IMR-90 (cell line): Measurements from ENCODE around the gene PNPLA2. TPM values are rescaled to one million over a fixed set of nuclear protein-coding genes. Genes with fewer than 3 reads are reported as not detected.

ENCODE experiments used
- ATAC-seq: fragments of 200-7000 bp; cut with Tn5 transposase; 2 replicates; pipeline ENCODE4 v1.9.1; 2020; ENCODE audit warnings: low read depth, mild to moderate bottlenecking, moderate library complexity
- BruUV-seq: library from RNA; stranded (reverse); fragments of 400-500 nt; replicated peaks from 2 replicates; lab custom pipeline; 2021; lab: Mats Ljungman, UMichigan
- CTCF ChIA-PET: fragments of 300-600 bp; formaldehyde crosslinking; extraction: SDS; loops from one replicate; lab custom pipeline; 2021; ENCODE audit warnings: antibody characterized with exemption; lab: Yijun Ruan, JAX
- POLR2A ChIA-PET: fragments of 300-600 bp; sonication (Branson Sonifier 250); formaldehyde crosslinking; loops from one replicate; lab custom pipeline; 2022; ENCODE audit warnings: antibody characterized with exemption; ENCODE audit not compliant: unreplicated experiment; lab: Charles Lee
- DNase-seq: peaks from one replicate; pipeline ENCODE4 v3.0.0; 2013
- H2AFZ ChIP-seq: replicated peaks from 2 replicates; pipeline ENCODE3; 2013; ENCODE audit warnings: low read length, mild to moderate bottlenecking; ENCODE audit not compliant: poor library complexity
- H2AK5ac ChIP-seq: 2 replicates; pipeline ENCODE4 v1.6.1; 2013; ENCODE audit warnings: low read depth, low read length, inconsistent platforms
- H2AK9ac ChIP-seq: replicated peaks from 2 replicates; pipeline ENCODE3; 2013; ENCODE audit warnings: mild to moderate bottlenecking, low read depth, low read length, moderate library complexity; ENCODE audit not compliant: poor library complexity
- H2BK120ac ChIP-seq: 2 replicates; pipeline ENCODE4 v1.6.1; 2013; ENCODE audit warnings: low read depth, low read length, inconsistent platforms
- H2BK15ac ChIP-seq: 3 replicates; pipeline ENCODE4 v1.6.1; 2013; ENCODE audit warnings: low read depth, low read length, inconsistent platforms
- H2BK20ac ChIP-seq: 2 replicates; pipeline ENCODE4 v1.6.1; 2013; ENCODE audit warnings: low read depth, mild to moderate bottlenecking, inconsistent platforms, low read length, moderate library complexity
- H2BK5ac ChIP-seq: 2 replicates; pipeline ENCODE4 v1.6.1; 2013; ENCODE audit warnings: mild to moderate bottlenecking, low read depth, low read length, inconsistent platforms; ENCODE audit not compliant: poor library complexity, severe bottlenecking
- H3K14ac ChIP-seq: replicated peaks from 2 replicates; pipeline ENCODE4 v1.6.1; 2013; ENCODE audit warnings: low read depth, low read length, inconsistent platforms
- H3K18ac ChIP-seq: 2 replicates; pipeline ENCODE4 v1.6.1; 2013; ENCODE audit warnings: low read depth, low read length, control low read depth
- H3K23ac ChIP-seq: 2 replicates; pipeline ENCODE4 v1.6.1; 2013; ENCODE audit warnings: low read depth, low read length, inconsistent platforms
- H3K27ac ChIP-seq: 2 replicates; pipeline ENCODE4 v1.5.1; 2013; ENCODE audit warnings: mild to moderate bottlenecking, control low read depth, low read length; ENCODE audit not compliant: insufficient read depth
- H3K27me3 ChIP-seq: 2 replicates; pipeline ENCODE4 v1.6.1; 2013; ENCODE audit warnings: low read length; ENCODE audit not compliant: control insufficient read depth, insufficient read depth
- H3K36me3 ChIP-seq: 2 replicates; pipeline ENCODE4 v1.6.1; 2013; ENCODE audit warnings: low read length, mixed read lengths; ENCODE audit not compliant: control insufficient read depth, insufficient read depth
- H3K4ac ChIP-seq: 2 replicates; pipeline ENCODE4 v1.6.1; 2013; ENCODE audit warnings: low read depth, low read length, inconsistent platforms
- H3K4me1 ChIP-seq: 2 replicates; pipeline ENCODE4 v1.6.1; 2013; ENCODE audit warnings: low read length, mixed read lengths; ENCODE audit not compliant: control insufficient read depth, insufficient read depth
- H3K4me2 ChIP-seq: 2 replicates; pipeline ENCODE4 v1.6.1; 2013; ENCODE audit warnings: low read depth, mild to moderate bottlenecking, control low read depth, low read length, moderate library complexity
- H3K4me3 ChIP-seq: 2 replicates; pipeline ENCODE4 v1.5.1; 2013; ENCODE audit warnings: low read depth, mild to moderate bottlenecking, control low read depth, low read length, moderate library complexity; ENCODE audit not compliant: insufficient read depth
- H3K56ac ChIP-seq: 2 replicates; pipeline ENCODE4 v1.6.1; 2013; ENCODE audit warnings: low read length, inconsistent platforms; ENCODE audit not compliant: insufficient read depth; ENCODE audit errors: extremely low read depth
- H3K79me1 ChIP-seq, 2 experiments: 2 replicates each; pipeline ENCODE4 v1.6.1; 2013; ENCODE audit warnings: low read length in 2 of 2, inconsistent platforms in 1 of 2, low read depth in 1 of 2
- H3K9ac ChIP-seq: 2 replicates; pipeline ENCODE4 v1.6.1; 2013; ENCODE audit warnings: low read depth, low read length, control low read depth
- H3K9me1 ChIP-seq: 2 replicates; pipeline ENCODE4 v1.6.1; 2013; ENCODE audit warnings: low read length, inconsistent platforms; ENCODE audit not compliant: insufficient read depth
- H3K9me3 ChIP-seq: 2 replicates; pipeline ENCODE4 v1.6.1; 2013; ENCODE audit warnings: low read length; ENCODE audit not compliant: control insufficient read depth, insufficient read depth
- H4K20me1 ChIP-seq: 2 replicates; pipeline ENCODE4 v1.6.1; 2013; ENCODE audit warnings: low read length, inconsistent platforms; ENCODE audit not compliant: insufficient read depth
- H4K5ac ChIP-seq: 2 replicates; pipeline ENCODE4 v1.6.1; 2013; ENCODE audit warnings: mild to moderate bottlenecking, low read depth, low read length, control low read depth
- H4K8ac ChIP-seq, 2 experiments: 2 replicates each; pipeline ENCODE4 v1.6.1; 2013; ENCODE audit warnings: low read depth in 2 of 2, low read length in 2 of 2, control low read depth in 1 of 2, inconsistent platforms in 1 of 2
- H4K91ac ChIP-seq: 2 replicates; pipeline ENCODE4 v1.6.1; 2013; ENCODE audit warnings: low read depth, low read length, inconsistent platforms; ENCODE audit not compliant: insufficient read depth
- BHLHE40 ChIP-seq: fragments of 150-350 bp; IDR thresholded peaks from 2 replicates; pipeline ENCODE4 v1.6.1; 2016; ENCODE audit warnings: mild to moderate bottlenecking, low read depth, low read length
- CEBPB ChIP-seq: IDR thresholded peaks from 2 replicates; pipeline ENCODE4 v1.6.1; 2012; ENCODE audit warnings: low read depth, low read length, improper control_type of control experiment
- CHD1 ChIP-seq: IDR thresholded peaks from 2 replicates; pipeline ENCODE4 v1.6.1; 2012; ENCODE audit warnings: low read depth, low read length, improper control_type of control experiment
- MAZ ChIP-seq: IDR thresholded peaks from 2 replicates; pipeline ENCODE4 v1.6.1; 2012; ENCODE audit warnings: low read depth, mild to moderate bottlenecking, low read length, improper control_type of control experiment, moderate library complexity, borderline replicate concordance
- MXI1 ChIP-seq: IDR thresholded peaks from 2 replicates; pipeline ENCODE4 v1.6.1; 2012; ENCODE audit warnings: low read depth, mild to moderate bottlenecking, low read length, moderate library complexity, borderline replicate concordance
- NFE2L2 ChIP-seq: fragments of 150-350 bp; IDR thresholded peaks from 2 replicates; pipeline ENCODE4 v1.6.1; 2016; ENCODE audit warnings: low read depth, mild to moderate bottlenecking, low read length
- POLR2A ChIP-seq: IDR thresholded peaks from 2 replicates; pipeline ENCODE4 v1.6.1; 2012; ENCODE audit warnings: mild to moderate bottlenecking, low read depth, low read length
- RCOR1 ChIP-seq: IDR thresholded peaks from 2 replicates; pipeline ENCODE4 v1.6.1; 2012; ENCODE audit warnings: mild to moderate bottlenecking, low read length, improper control_type of control experiment; ENCODE audit not compliant: insufficient replicate concordance
- RFX5 ChIP-seq: IDR thresholded peaks from 2 replicates; pipeline ENCODE4 v1.8.0; 2012; ENCODE audit warnings: low read depth, mild to moderate bottlenecking, low read length, moderate library complexity
- SMC3 ChIP-seq: fragments of 150-350 bp; IDR thresholded peaks from 2 replicates; pipeline ENCODE4 v1.6.1; 2016; ENCODE audit warnings: low read depth, mild to moderate bottlenecking, antibody characterized with exemption, low read length, moderate library complexity
- WGBS, 2 experiments: methylation state at CpG; one replicate each; pipeline versions ENCODE4 v1.1.5 to v1.1.7; 2013; ENCODE audit warnings: missing lambda C conversion rate in 2 of 2; ENCODE audit not compliant: insufficient read length in 1 of 2; ENCODE audit errors: extremely low coverage in 2 of 2; 5-methylcytosine and 5-hydroxymethylcytosine counted together
- dilution Hi-C: fragments of 300-500 bp; cut with HindIII; formaldehyde crosslinking; loops from one replicate; pipeline ENCODE4 v1.14.3; 2018; ENCODE audit warnings: low sequenced_read_pairs; ENCODE audit not compliant: unreplicated experiment
- in situ Hi-C: fragments of 300-500 bp; cut with MboI; formaldehyde crosslinking; loops from 3 replicates; pipeline ENCODE4 v1.14.3; 2019; ENCODE audit warnings: low sequenced_read_pairs, inconsistent platforms, mixed read lengths
- intact Hi-C: fragments of 100-400 bp; cut with micrococcal nuclease; formaldehyde crosslinking; loops from 2 replicates; pipeline ENCODE4 v1.10.0; 2022
- polyA plus RNA-seq, 3 experiments: library from polyadenylated mRNA; depleted of rRNA; stranded (reverse); fragments of >200 nt; gene quantifications; 2 replicates each; pipeline ENCODE4 v1.2.3, GENCODE V29; 2012; ENCODE audit warnings: low replicate concordance in 1 of 3
- total RNA-seq: library from RNA; depleted of rRNA; stranded (reverse); fragments of >200 nt; gene quantifications from 2 replicates; pipeline ENCODE4 v1.2.3, GENCODE V29; 2012
- TF ChIP-seq, protein P1 (sequence below): conservative IDR thresholded peaks from 2 replicates; pipeline ENCODE4 v1.5.1; 2012; ENCODE audit warnings: mild to moderate bottlenecking, low read depth, low read length, improper control_type of control experiment

Gene PNPLA2
- total and polyA plus RNA-seq, 2 of the 4 experiments (the other 2 are of a cell fraction) = 7.0 to 94.3 TPM

DNA sequence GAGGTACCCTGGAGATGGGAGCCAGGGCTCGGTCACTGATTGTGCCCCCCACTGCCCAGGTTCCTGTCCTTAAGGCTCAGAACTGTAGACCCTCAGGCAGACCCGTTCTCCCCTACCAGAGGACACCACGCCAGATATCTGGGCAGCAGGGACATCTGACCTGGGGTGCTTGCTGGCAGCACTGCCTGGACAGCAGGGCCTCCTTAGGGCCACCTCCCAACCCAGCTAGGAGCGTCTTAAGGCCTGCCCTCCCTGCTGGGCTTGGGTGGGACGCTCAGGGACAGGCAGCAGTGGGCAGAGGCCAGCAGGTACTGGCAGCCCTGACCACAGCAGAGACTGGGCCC, 20.5 kb downstream of the PNPLA2 start:
- no peak overlapping the region for H3K56ac ChIP-seq
- no peak for ATAC-seq

More for the DNA sequence above, 20.5 kb downstream of the PNPLA2 start:
- no peak for DNase-seq
- no peak overlapping the region for H3K4ac ChIP-seq
- no peak overlapping the region for H2AFZ ChIP-seq
- H3K27me3 ChIP-seq = no peaks in the 10 kb centered on the region
- dilution Hi-C loops = no loop called here
- H2BK120ac ChIP-seq = no peak overlapping the region
- peaks cover 26% of the 10 kb centered on the region for H3K4me1 ChIP-seq
- in situ Hi-C loops = no loop called here
- H3K27ac ChIP-seq = no peak overlapping the region
- H3K9me1 ChIP-seq = peaks cover 23% of the 10 kb centered on the region
- H4K20me1 ChIP-seq = peaks cover 79% of the 10 kb centered on the region
- H2BK5ac ChIP-seq = no peak overlapping the region
- no TSS peak for BruUV-seq
- no peak overlapping the region for H3K4me2 ChIP-seq
- no peak overlapping the region for H4K91ac ChIP-seq
- no peak overlapping the region for H3K18ac ChIP-seq
- no peak overlapping the region for H2AK9ac ChIP-seq
- no peak overlapping the region for H3K4me3 ChIP-seq
- H3K9me3 ChIP-seq = no peaks in the 10 kb centered on the region
- ChIA-PET CTCF (interaction anchor here (1.0 kb wide), 1 partner anchor 9 kb away, joined by 3 read pairs; no protein-coding TSS in a partner anchor), POLR2A (interaction anchor here (1.8 kb wide), 1 partner anchor 20 kb away, joined by 5 read pairs; the partner anchor contains the start of gene PNPLA2)
- no peak overlapping the region for H3K14ac ChIP-seq
- no peak overlapping the region for H4K5ac ChIP-seq
- no peak overlapping the region for H2AK5ac ChIP-seq
- H2BK15ac ChIP-seq = no peak overlapping the region
- no peak overlapping the region for H4K8ac ChIP-seq
- H2BK20ac ChIP-seq = no peak overlapping the region
- no CpG with 5 or more reads among the region's 5 CpGs for WGBS, 2 experiments
- H3K36me3 ChIP-seq = peaks cover 52% of the 10 kb centered on the region
- H3K79me1 ChIP-seq = peaks cover 14 to 69% of the 10 kb centered on the region in 2 experiments; a peak in 3 of 4 replicates
- intact Hi-C loops = no loop called here
- no peak overlapping the region for H3K23ac ChIP-seq
- no peak for TF ChIP-seq CHD1
- no peak for TF ChIP-seq MXI1
- no peak for TF ChIP-seq SMC3
- no peak for TF ChIP-seq BHLHE40
- no peak for TF ChIP-seq MAZ
- TF ChIP-seq RFX5 = no peak
- no peak for TF ChIP-seq NFE2L2
- TF ChIP-seq RCOR1 = no peak
- TF ChIP-seq POLR2A = no peak
- TF ChIP-seq, protein P1, sequence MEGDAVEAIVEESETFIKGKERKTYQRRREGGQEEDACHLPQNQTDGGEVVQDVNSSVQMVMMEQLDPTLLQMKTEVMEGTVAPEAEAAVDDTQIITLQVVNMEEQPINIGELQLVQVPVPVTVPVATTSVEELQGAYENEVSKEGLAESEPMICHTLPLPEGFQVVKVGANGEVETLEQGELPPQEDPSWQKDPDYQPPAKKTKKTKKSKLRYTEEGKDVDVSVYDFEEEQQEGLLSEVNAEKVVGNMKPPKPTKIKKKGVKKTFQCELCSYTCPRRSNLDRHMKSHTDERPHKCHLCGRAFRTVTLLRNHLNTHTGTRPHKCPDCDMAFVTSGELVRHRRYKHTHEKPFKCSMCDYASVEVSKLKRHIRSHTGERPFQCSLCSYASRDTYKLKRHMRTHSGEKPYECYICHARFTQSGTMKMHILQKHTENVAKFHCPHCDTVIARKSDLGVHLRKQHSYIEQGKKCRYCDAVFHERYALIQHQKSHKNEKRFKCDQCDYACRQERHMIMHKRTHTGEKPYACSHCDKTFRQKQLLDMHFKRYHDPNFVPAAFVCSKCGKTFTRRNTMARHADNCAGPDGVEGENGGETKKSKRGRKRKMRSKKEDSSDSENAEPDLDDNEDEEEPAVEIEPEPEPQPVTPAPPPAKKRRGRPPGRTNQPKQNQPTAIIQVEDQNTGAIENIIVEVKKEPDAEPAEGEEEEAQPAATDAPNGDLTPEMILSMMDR = no peak
- no peak for TF ChIP-seq CEBPB
- no peak overlapping the region for H3K9ac ChIP-seq
